Caco-2 (cell line): Measurements from ENCODE around the gene A2ML1. TPM values are rescaled to one million over a fixed set of nuclear protein-coding genes. Genes with fewer than 3 reads are reported as not detected.

ENCODE experiments used
- BruUV-seq: library from RNA; stranded (reverse); fragments of 400-500 nt; replicated peaks from 2 replicates; lab custom pipeline; 2021; lab: Mats Ljungman, UMichigan
- CTCF ChIA-PET: fragments of 300-600 bp; sonication (Branson Sonifier 250); formaldehyde crosslinking; loops from one replicate; lab custom pipeline; 2022; ENCODE audit warnings: antibody characterized with exemption; lab: Charles Lee
- POLR2A ChIA-PET: fragments of 300-600 bp; sonication (Branson Sonifier 250); formaldehyde crosslinking; loops from one replicate; lab custom pipeline; 2022; ENCODE audit warnings: antibody characterized with exemption; lab: Charles Lee
- DNase-seq, 2 experiments: peaks; one replicate each; pipeline versions ENCODE4 v3.0.0 to v3.0.0-alpha.2; 2020 to 2022
- H3K27me3 ChIP-seq: replicated peaks from 2 replicates; pipeline ENCODE4 v1.6.0; 2011; ENCODE audit warnings: low read length; ENCODE audit not compliant: control insufficient read depth, insufficient read depth
- H3K36me3 ChIP-seq: 2 replicates; pipeline ENCODE4 v1.5.1; 2011; ENCODE audit warnings: low read length; ENCODE audit not compliant: control insufficient read depth, insufficient read depth
- H3K4me1 ChIP-seq: fragments of 250-450 bp; sonication (Bioruptor Pico); 2 replicates; pipeline ENCODE4 v1.5.1; 2020; ENCODE audit warnings: mild to moderate bottlenecking
- H3K4me3 ChIP-seq: 2 replicates; pipeline ENCODE4 v1.5.1; 2011; ENCODE audit warnings: low read depth, mild to moderate bottlenecking, control low read depth, low read length
- H3K9me3 ChIP-seq: fragments of 250-450 bp; sonication (Bioruptor Pico); 2 replicates; pipeline ENCODE4 v1.5.1; 2020; ENCODE audit warnings: mild to moderate bottlenecking, moderate library complexity
- H3K27ac Mint-ChIP-seq: one replicate; pipeline ENCODE4 v1.8.0; 2022; ENCODE audit warnings: mixed read lengths; ENCODE audit not compliant: unreplicated experiment
- H3K27me3 Mint-ChIP-seq: one replicate; pipeline ENCODE4 v1.8.0; 2022; ENCODE audit warnings: mixed read lengths; ENCODE audit not compliant: insufficient read depth, unreplicated experiment
- H3K36me3 Mint-ChIP-seq: one replicate; pipeline ENCODE4 v1.8.0; 2022; ENCODE audit warnings: mild to moderate bottlenecking, mixed read lengths; ENCODE audit not compliant: insufficient read depth, unreplicated experiment
- H3K4me1 Mint-ChIP-seq: one replicate; pipeline ENCODE4 v1.8.0; 2022; ENCODE audit warnings: low read depth, mixed read lengths; ENCODE audit not compliant: unreplicated experiment
- H3K4me3 Mint-ChIP-seq: one replicate; pipeline ENCODE4 v1.8.0; 2022; ENCODE audit warnings: mild to moderate bottlenecking, moderate library complexity, mixed read lengths; ENCODE audit not compliant: unreplicated experiment
- H3K9me3 Mint-ChIP-seq: one replicate; pipeline ENCODE4 v1.8.0; 2022; ENCODE audit warnings: mixed read lengths; ENCODE audit not compliant: unreplicated experiment
- intact Hi-C: fragments of 100-400 bp; cut with micrococcal nuclease; formaldehyde crosslinking; loops from one replicate; pipeline ENCODE4 v1.10.0; 2022; ENCODE audit not compliant: unreplicated experiment
- total RNA-seq: library from RNA; stranded (reverse); gene quantifications from 2 replicates; pipeline ENCODE4 v1.2.3, GENCODE V29; 2022
- TF ChIP-seq, protein P1 (sequence below), 2 experiments: fragments of 200-600 bp in 1 of 2; IDR thresholded peaks; 1 replicate in 1 of 2; 2 replicates in 1 of 2; pipeline versions ENCODE4 v1.5.1 to v1.8.0; 2011 to 2022; ENCODE audit warnings: antibody characterized with exemption in 1 of 2, control low read depth in 1 of 2, inconsistent platforms in 1 of 2, low read depth in 1 of 2, low read length in 1 of 2, mild to moderate bottlenecking in 1 of 2, moderate library complexity in 1 of 2; ENCODE audit not compliant: insufficient read depth in 1 of 2, severe bottlenecking in 1 of 2, unreplicated experiment in 1 of 2

Gene A2ML1
- total RNA-seq, 1 experiment from 2014 or later = not detected

- intact Hi-C loops = no loop called here
- TF ChIP-seq, protein P1, sequence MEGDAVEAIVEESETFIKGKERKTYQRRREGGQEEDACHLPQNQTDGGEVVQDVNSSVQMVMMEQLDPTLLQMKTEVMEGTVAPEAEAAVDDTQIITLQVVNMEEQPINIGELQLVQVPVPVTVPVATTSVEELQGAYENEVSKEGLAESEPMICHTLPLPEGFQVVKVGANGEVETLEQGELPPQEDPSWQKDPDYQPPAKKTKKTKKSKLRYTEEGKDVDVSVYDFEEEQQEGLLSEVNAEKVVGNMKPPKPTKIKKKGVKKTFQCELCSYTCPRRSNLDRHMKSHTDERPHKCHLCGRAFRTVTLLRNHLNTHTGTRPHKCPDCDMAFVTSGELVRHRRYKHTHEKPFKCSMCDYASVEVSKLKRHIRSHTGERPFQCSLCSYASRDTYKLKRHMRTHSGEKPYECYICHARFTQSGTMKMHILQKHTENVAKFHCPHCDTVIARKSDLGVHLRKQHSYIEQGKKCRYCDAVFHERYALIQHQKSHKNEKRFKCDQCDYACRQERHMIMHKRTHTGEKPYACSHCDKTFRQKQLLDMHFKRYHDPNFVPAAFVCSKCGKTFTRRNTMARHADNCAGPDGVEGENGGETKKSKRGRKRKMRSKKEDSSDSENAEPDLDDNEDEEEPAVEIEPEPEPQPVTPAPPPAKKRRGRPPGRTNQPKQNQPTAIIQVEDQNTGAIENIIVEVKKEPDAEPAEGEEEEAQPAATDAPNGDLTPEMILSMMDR (IDR thresholded peaks at IDR 0.05; ENCODE audit: insufficient read depth in 1 of 2, low read depth in 1 of 2, low read length in 1 of 2, severe bottlenecking in 1 of 2, unreplicated experiment in 1 of 2) = no peak
- no peaks in the 10 kb centered on the region for H3K36me3 Mint-ChIP-seq
- no peaks in the 10 kb centered on the region for H3K4me1 ChIP-seq
- H3K27me3 Mint-ChIP-seq = peaks cover 14% of the 10 kb centered on the region
- CTCF ChIA-PET = no interaction called here
- DNase-seq = no peak
- POLR2A ChIA-PET = interaction anchor here (0.6 kb wide), 1 partner anchor 70 kb away, joined by 10 read pairs; no protein-coding TSS in a partner anchor
- H3K4me3 Mint-ChIP-seq = no peak overlapping the region
- no peaks in the 10 kb centered on the region for H3K27me3 ChIP-seq
- H3K9me3 ChIP-seq = peaks cover 2% of the 10 kb centered on the region; the same call in 1 of the 2 replicates
- peaks cover 5% of the 10 kb centered on the region for H3K4me1 Mint-ChIP-seq
- no peak overlapping the region for H3K27ac Mint-ChIP-seq
- no TSS peak for BruUV-seq
- H3K9me3 Mint-ChIP-seq = peaks cover 10% of the 10 kb centered on the region
- H3K4me3 ChIP-seq = no peak overlapping the region
- no peaks in the 10 kb centered on the region for H3K36me3 ChIP-seq
These were observed 8.7 kb downstream of the A2ML1 start for GRCh38 chr12:8831116-8831515.

- no peaks in the 10 kb centered on the region for H3K36me3 ChIP-seq
- intact Hi-C loops = no loop called here
- Mint-ChIP-seq H3K4me3 (no peak overlapping the region), H3K27ac (no peak overlapping the region), H3K9me3 (peaks cover 3% of the 10 kb centered on the region), H3K36me3 (no peaks in the 10 kb centered on the region), H3K4me1 (peaks cover 5% of the 10 kb centered on the region), H3K27me3 (peaks cover 17% of the 10 kb centered on the region)
- no peak for DNase-seq
- ChIA-PET CTCF (no interaction called here), POLR2A (no interaction called here)
- no peaks in the 10 kb centered on the region for H3K27me3 ChIP-seq
- BruUV-seq = no TSS peak
- TF ChIP-seq, protein P1 (IDR thresholded peaks at IDR 0.05; ENCODE audit: insufficient read depth in 1 of 2, low read depth in 1 of 2, low read length in 1 of 2, severe bottlenecking in 1 of 2, unreplicated experiment in 1 of 2) = no peak
- no peak overlapping the region for H3K4me3 ChIP-seq
- no peaks in the 10 kb centered on the region for H3K4me1 ChIP-seq
- H3K9me3 ChIP-seq = no peaks in the 10 kb centered on the region
These were observed 10.1 kb downstream of the A2ML1 start for GRCh38 chr12:8832500-8832899.

- peaks cover 16% of the 10 kb centered on the region for H3K27me3 Mint-ChIP-seq
- CTCF ChIA-PET = no interaction called here
- H3K4me1 ChIP-seq = no peaks in the 10 kb centered on the region
- no TSS peak for BruUV-seq
- TF ChIP-seq, protein P1 (IDR thresholded peaks at IDR 0.05; ENCODE audit: insufficient read depth in 1 of 2, low read depth in 1 of 2, low read length in 1 of 2, severe bottlenecking in 1 of 2, unreplicated experiment in 1 of 2) = no peak
- H3K4me1 Mint-ChIP-seq = no peaks in the 10 kb centered on the region
- no peak overlapping the region for H3K27ac Mint-ChIP-seq
- no peaks in the 10 kb centered on the region for H3K9me3 Mint-ChIP-seq
- intact Hi-C loops = no loop called here
- H3K36me3 Mint-ChIP-seq = no peaks in the 10 kb centered on the region
- DNase-seq = no peak
- POLR2A ChIA-PET = no interaction called here
- no peak overlapping the region for H3K4me3 Mint-ChIP-seq
- H3K9me3 ChIP-seq = no peaks in the 10 kb centered on the region
- no peak overlapping the region for H3K4me3 ChIP-seq
- H3K27me3 ChIP-seq = 0 out of 2 replicates have a peak, but pooled peaks cover 1% of the 10 kb centered on the region
- no peaks in the 10 kb centered on the region for H3K36me3 ChIP-seq
These were observed 11.8 kb downstream of the A2ML1 start for GRCh38 chr12:8834230-8834629.
